22Rv1 (cell line): Measurements from ENCODE around the gene CAMTA1.

Source experiments
- CTCF ChIP-seq: fragments of 450-650 bp; IDR thresholded peaks from 2 replicates; pipeline ENCODE4 v1.5.1; 2017; ENCODE audit warnings: mild to moderate bottlenecking
- ZFX ChIP-seq: fragments of 450-650 bp; IDR thresholded peaks from 2 replicates; pipeline ENCODE4 v1.6.1; 2017; ENCODE audit warnings: antibody characterized with exemption, borderline replicate concordance

GRCh38 chr1:7325254-7325653, 540.0 kb downstream of the CAMTA1 start:
- TF ChIP-seq CTCF = no peak
- TF ChIP-seq ZFX = no peak
